ENCODE results near the gene GLT6D1.

GLT6D1 gene

DNA sequence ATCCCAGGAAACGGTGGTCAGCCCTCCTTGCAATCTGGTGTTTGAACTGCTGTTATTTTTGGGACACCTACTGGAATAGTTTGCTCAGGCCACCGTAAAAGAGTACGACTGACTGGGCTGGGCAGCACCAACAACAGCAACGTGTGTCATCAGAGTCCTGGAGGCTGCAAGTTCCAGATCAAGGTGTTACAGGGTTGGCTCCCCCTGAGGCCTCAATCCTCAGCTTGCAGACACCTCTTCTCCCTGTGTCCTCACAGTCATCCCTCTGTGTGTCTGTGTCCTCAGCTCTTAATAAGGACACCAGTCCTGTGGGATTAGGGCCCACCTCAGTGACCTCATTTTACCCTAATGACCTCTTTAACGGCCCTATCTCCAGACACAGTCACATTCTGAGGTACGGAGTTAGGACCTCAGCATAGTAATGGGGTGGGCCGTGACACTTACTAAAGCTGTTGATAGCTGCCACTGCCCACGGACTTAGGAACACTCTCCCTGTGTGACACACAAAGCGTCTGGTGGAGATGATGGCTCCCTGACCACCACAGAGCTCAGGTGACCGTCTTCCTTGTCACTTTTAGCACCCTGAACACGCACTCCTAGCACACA, 16.8 kb downstream of the GLT6D1 start:
- peaks cover 7 to 9% of the 10 kb centered on the region in 2 donors for H3K9me3 Mint-ChIP-seq
- H3K4me1 Mint-ChIP-seq = no peaks in the 10 kb centered on the region
- DNase-seq (no peak), ATAC-seq (replicated peaks) (no peak)
- H3K27ac Mint-ChIP-seq = no peak overlapping the region
- no peak overlapping the region for H3K4me3 Mint-ChIP-seq
- H3K36me3 Mint-ChIP-seq = no peaks in the 10 kb centered on the region
- H3K27me3 Mint-ChIP-seq = peaks cover 4 to 13% of the 10 kb centered on the region in 2 donors

GRCh38 chr9:135620558-135620957, 18.8 kb downstream of the GLT6D1 start:
- Mint-ChIP-seq H3K4me3 (no peak overlapping the region), H3K27ac (no peak overlapping the region)

GRCh38 chr9:135619599-135619886, 19.8 kb downstream of the GLT6D1 start:
- no peak for ATAC-seq (replicated peaks)
- DNase-seq = no peak
- Mint-ChIP-seq H3K4me1 (no peaks in the 10 kb centered on the region), H3K36me3 (no peaks in the 10 kb centered on the region), H3K4me3 (no peak overlapping the region), H3K27ac (no peak overlapping the region), H3K9me3 (no peaks in the 10 kb centered on the region), H3K27me3 (peaks cover 10 to 14% of the 10 kb centered on the region in 2 donors)

More at GRCh38 chr9:135620558-135620957, 18.8 kb downstream of the GLT6D1 start:
- DNase-seq = no peak
- no peaks in the 10 kb centered on the region for H3K4me1 Mint-ChIP-seq
- H3K27me3 Mint-ChIP-seq = peaks cover 7 to 10% of the 10 kb centered on the region in 2 donors
- H3K36me3 Mint-ChIP-seq = no peaks in the 10 kb centered on the region
- ATAC-seq (replicated peaks) = no peak
- no peaks in the 10 kb centered on the region for H3K9me3 Mint-ChIP-seq

DNA sequence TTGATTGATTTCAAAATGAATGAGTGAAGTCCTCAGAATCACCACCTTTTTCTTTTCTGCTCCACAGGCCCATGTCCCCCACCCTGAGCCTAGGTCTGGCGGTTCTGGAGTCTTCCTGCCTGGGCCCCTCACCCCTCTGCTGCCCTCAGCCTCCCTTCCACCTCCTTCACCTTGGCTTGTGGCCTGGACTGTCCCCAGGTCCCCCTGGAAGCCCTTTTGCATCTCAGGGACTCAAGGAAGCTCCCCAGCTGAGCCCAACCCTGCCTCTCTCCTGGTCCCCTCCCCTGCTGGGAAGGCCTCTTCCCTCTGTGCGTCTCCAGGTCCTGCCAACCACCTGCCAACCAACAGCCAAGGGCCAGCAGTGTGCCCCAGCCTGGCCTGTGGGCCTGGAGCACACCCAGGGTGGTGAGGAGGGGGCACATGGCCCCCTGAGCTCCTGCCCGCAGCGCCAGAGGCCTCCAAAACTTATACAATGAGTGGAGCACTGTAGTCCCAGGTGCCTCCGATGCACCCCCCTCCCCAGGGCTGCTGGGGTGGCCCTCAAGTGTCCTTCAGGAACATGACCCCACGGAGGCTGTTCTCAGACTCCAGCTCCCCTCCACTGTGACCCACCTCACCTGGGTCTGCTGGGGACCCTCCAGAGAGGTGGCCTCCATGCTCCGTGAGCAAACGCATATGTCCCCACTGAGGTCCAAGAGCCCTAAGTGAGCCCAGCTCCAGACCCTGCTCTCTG, 20.3 kb downstream of the GLT6D1 start:
- DNase-seq = no peak
- H3K36me3 Mint-ChIP-seq = no peaks in the 10 kb centered on the region
- no peaks in the 10 kb centered on the region for H3K4me1 Mint-ChIP-seq
- no peak for ATAC-seq (replicated peaks)
- no peak overlapping the region for H3K27ac Mint-ChIP-seq
- no peaks in the 10 kb centered on the region for H3K9me3 Mint-ChIP-seq
- H3K27me3 Mint-ChIP-seq = peaks cover 10 to 14% of the 10 kb centered on the region in 2 donors
- no peak overlapping the region for H3K4me3 Mint-ChIP-seq

GRCh38 chr9:135617991-135618411, 21.3 kb downstream of the GLT6D1 start:
- H3K27ac Mint-ChIP-seq = no peak overlapping the region
- no peaks in the 10 kb centered on the region for H3K9me3 Mint-ChIP-seq
- H3K4me1 Mint-ChIP-seq = no peaks in the 10 kb centered on the region
- ATAC-seq (replicated peaks) (no peak), DNase-seq (no peak)
- H3K4me3 Mint-ChIP-seq = no peak overlapping the region
- H3K27me3 Mint-ChIP-seq = peaks cover 10 to 20% of the 10 kb centered on the region in 2 donors
- no peaks in the 10 kb centered on the region for H3K36me3 Mint-ChIP-seq

DNA sequence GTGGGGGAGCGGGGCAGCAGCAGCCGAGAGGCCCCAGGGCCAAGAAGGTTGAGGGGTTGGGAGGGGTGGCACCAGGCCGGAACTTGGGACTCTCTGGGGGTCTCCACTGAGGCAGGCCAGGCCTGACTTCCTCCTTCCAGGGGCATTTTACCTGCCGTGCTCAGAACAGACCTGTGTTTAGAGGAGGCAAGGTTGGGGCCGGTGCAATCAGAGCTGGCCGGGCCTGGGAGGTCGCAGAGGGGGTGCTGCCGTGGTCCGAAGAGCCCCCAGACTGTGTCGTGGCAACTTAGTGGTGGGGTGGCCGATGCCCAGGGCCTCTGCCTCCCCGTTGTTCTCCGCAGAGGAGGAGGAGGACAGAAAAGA, 21.8 kb downstream of the GLT6D1 start:
- no peak for DNase-seq
- Mint-ChIP-seq H3K4me1 (no peaks in the 10 kb centered on the region), H3K27ac (no peak overlapping the region), H3K27me3 (peaks cover 10 to 21% of the 10 kb centered on the region in 2 donors), H3K4me3 (no peak overlapping the region), H3K36me3 (no peaks in the 10 kb centered on the region), H3K9me3 (no peaks in the 10 kb centered on the region)
- ATAC-seq (replicated peaks) = no peak

GRCh38 chr9:135616619-135617537, 22.5 kb downstream of the GLT6D1 start:
- Mint-ChIP-seq H3K36me3 (no peaks in the 10 kb centered on the region), H3K4me1 (no peaks in the 10 kb centered on the region), H3K9me3 (peaks cover 2% of the 10 kb centered on the region in 2 donors), H3K27me3 (peaks cover 13 to 25% of the 10 kb centered on the region in 2 donors), H3K4me3 (no peak overlapping the region), H3K27ac (no peak overlapping the region)
- no peak for DNase-seq
- ATAC-seq (replicated peaks) = no peak

DNA sequence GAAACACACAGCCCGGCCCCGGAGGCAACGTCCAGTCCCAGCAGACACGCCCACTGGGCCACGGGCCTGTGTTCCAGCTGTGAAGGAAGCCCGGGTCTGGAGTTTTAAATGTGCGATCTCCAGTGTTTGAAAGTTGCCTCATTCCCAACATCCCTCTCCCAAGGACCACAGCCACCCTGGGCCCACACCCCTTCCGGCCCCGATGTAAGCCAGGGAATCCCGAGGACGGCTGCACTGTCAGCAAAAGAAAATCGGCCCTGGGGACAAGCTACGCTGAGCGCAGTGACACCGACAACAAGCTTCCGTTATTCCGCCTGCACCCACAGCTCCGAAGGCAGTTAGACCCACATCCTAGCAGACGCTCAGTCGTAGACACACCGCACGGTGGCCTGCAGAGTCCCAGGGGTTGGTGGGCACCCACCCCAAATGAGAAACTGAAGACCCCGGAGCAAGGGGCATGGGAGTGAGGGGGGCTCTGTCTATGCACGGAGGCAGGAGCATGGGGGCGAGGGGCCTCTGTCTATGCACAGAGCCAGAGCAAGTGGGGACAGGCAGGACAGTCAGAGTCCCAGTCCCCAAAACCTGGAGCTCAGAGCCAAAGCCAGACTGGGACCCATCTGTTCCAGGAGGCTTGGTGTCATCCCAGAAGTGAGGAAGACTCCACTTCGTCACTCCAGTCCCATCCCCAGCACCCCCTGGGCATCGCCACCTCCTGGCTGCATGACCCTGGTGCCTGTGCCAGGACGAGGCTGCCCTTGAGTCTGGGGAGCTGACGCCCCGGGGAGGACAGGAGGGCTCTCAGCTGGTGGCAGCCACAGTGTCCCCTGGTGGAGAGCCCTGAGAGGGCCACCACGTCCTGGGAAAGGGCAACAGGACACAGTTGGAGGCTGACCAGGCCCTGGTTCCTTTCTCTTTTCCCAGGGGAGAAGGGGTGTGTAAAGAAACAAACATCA, 23.4 kb downstream of the GLT6D1 start:
- Mint-ChIP-seq H3K36me3 (no peaks in the 10 kb centered on the region), H3K4me1 (no peaks in the 10 kb centered on the region), H3K9me3 (peaks cover 4 to 5% of the 10 kb centered on the region in 2 donors), H3K4me3 (no peak overlapping the region), H3K27me3 (peaks cover 18 to 28% of the 10 kb centered on the region in 2 donors), H3K27ac (no peak overlapping the region)
- DNase-seq (no peak), ATAC-seq (replicated peaks) (no peak)

DNA sequence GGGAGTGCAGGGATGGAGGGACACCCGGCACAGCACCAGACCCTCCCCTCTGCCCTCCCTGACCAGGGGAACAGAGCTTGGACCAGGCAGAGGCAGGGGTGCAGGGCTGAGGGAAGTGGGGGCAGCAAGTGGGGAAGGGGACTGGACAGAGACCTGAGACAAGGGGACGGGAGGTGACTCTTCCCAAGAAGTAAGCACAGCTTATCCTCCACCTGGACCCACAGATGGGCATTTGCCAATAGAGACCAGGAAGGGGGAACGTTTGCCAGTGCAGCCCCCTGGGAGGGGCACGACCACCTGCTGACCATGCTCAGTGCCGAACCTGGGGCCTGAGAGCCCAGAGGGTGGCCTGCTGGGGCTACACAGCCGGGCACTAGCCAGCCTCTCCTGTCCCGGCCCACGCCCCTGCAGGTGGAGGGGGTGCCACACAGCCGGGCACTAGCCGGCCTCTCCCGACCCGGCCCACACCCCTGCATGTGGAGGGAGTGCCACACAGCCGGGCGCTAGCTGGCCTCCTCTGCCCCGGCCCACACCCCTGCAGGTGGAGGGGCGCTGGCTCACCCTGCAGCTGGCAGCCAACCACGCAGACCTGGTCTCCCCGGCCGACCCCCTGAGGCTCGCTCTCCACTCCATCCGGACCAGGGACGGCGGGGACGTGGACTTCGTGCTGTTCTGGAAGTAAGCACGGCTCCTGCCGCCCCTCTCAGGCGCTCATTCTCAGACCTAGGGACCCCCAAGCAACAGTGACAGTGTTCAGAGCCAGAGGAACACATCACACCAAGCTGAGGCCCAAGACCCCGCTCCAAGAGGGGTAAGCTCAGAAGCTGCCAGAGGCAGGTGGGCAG, 24.3 kb downstream of the GLT6D1 start:
- Mint-ChIP-seq H3K9me3 (peaks cover 5 to 6% of the 10 kb centered on the region in 2 donors), H3K27me3 (peaks cover 18 to 34% of the 10 kb centered on the region in 2 donors), H3K27ac (no peak overlapping the region), H3K4me3 (no peak overlapping the region), H3K36me3 (no peaks in the 10 kb centered on the region), H3K4me1 (no peaks in the 10 kb centered on the region)
- no peak for DNase-seq
- no peak for ATAC-seq (replicated peaks)

DNA sequence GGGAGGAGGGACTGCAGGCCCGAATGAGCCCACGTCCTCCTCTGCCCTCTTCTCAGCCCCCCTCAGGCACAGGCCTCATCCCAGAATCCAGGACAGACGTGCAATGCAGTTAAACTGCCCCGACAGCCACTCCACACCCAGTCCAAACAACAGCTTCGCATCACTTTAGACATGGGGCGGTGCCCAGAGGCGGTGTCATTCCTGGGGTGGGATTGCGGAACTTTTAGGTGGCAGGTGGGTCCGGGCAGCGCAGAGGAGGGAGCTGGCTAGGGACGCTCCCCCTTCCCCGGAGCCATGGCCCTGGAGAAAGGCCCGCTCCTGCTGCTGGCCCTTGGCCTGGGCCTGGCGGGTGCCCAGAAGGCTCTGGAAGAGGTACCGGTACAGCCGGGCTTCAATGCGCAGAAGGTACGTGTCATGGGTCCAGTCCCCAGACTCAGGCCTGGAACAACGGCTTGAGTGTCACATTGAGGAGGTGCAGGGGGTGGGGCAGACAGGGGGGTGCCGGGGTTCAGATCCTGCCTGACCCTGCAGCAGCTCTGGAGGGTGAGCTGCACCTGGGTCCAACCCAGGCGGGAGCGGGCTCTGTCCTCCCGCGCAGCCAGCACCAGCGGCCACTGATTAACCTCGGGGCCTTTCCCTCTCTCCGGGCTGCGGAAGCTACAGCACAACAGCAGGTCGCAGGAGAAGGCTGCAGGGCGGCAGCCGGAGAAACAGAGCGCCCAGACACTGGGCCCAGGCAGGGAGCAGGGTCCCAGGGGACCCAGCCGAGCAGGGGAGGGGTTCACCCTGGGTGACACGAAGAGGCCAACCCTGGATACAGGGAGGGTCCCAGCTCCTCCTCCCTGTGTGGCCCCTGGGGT, 25.2 kb downstream of the GLT6D1 start:
- no peaks in the 10 kb centered on the region for H3K36me3 Mint-ChIP-seq
- no peak for ATAC-seq (replicated peaks)
- no peak overlapping the region for H3K4me3 Mint-ChIP-seq
- peaks cover 5 to 7% of the 10 kb centered on the region in 2 donors for H3K9me3 Mint-ChIP-seq
- no peak overlapping the region for H3K27ac Mint-ChIP-seq
- DNase-seq = no peak
- no peaks in the 10 kb centered on the region for H3K4me1 Mint-ChIP-seq
- peaks cover 18 to 38% of the 10 kb centered on the region in 2 donors for H3K27me3 Mint-ChIP-seq

GRCh38 chr9:135612981-135613910, 26.1 kb downstream of the GLT6D1 start:
- DNase-seq (no peak), ATAC-seq (replicated peaks) (no peak)
- no peak overlapping the region for H3K4me3 Mint-ChIP-seq
- H3K9me3 Mint-ChIP-seq = peaks cover 5 to 7% of the 10 kb centered on the region in 2 donors
- H3K36me3 Mint-ChIP-seq = no peaks in the 10 kb centered on the region
- no peaks in the 10 kb centered on the region for H3K4me1 Mint-ChIP-seq
- H3K27ac Mint-ChIP-seq = no peak overlapping the region
- H3K27me3 Mint-ChIP-seq = peaks cover 18 to 35% of the 10 kb centered on the region in 2 donors

DNA sequence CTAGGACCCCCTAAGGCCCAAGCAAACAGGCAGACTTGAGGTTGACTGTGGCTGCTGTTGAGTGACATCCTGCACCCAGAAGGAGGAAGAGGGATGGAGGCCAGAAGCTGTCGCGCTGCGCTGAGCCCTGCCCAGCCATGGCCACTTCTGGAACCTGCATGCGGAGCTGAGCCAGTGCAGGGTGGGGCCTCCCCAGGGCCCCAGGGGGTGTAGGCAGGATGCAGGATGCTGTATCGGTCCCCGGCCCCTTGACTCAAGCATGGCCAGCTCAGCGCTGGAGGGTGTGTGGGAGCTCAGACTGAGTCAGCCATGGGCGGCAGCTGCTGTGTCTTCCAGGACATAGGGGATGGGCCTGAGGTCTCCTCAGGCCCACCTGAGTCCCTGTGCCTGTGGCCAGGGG, 26.9 kb downstream of the GLT6D1 start:
- Mint-ChIP-seq H3K4me1 (no peaks in the 10 kb centered on the region), H3K9me3 (peaks cover 5 to 7% of the 10 kb centered on the region in 2 donors), H3K27me3 (peaks cover 18 to 32% of the 10 kb centered on the region in 2 donors), H3K27ac (no peak overlapping the region), H3K4me3 (no peak overlapping the region), H3K36me3 (no peaks in the 10 kb centered on the region)
- ATAC-seq (replicated peaks) (no peak), DNase-seq (no peak)

Data from stimulated activated naive B cell treated with anti-CD40 and anti-IgM and Interleukin-4, amounts not matched to agents 10 μg/mL and 1 μg/mL and 100 μg/mL, for 72 hours (primary cell).